Non-pigmented ciliary epithelial cell (primary cell): ENCODE results near the gene ATP6V1F.
"Not testable (repeated sequence)": the region's sequence is repeated elsewhere in the genome, so short reads cannot be mapped to it uniquely, and the experiment has no call there.

ENCODE experiments used
- DNase-seq: peaks from one replicate; pipeline ENCODE4 v3.0.0-alpha.2; 2010; ENCODE audit warnings: low read depth

The ATP6V1F gene

DNA sequence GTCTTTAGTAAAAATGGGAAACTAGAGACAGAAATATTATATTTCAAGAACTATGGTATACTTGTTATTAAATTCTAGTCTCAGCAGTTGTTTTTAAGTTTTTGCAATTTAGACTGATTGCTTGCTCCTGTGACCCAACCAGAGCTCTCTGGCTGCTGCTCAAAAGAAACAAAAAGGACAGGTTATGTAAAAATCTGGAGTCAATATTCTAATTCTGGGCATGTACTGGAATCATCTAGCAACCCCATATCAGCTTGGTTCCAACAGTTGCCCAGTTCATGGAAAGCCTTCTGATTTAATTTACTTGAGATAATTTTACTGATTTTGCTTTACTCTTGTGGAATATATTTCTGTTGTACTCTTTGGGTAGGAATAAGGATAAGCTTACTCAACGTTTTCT is 37.6 kb downstream of the ATP6V1F start:
- no peak for DNase-seq

DNA sequence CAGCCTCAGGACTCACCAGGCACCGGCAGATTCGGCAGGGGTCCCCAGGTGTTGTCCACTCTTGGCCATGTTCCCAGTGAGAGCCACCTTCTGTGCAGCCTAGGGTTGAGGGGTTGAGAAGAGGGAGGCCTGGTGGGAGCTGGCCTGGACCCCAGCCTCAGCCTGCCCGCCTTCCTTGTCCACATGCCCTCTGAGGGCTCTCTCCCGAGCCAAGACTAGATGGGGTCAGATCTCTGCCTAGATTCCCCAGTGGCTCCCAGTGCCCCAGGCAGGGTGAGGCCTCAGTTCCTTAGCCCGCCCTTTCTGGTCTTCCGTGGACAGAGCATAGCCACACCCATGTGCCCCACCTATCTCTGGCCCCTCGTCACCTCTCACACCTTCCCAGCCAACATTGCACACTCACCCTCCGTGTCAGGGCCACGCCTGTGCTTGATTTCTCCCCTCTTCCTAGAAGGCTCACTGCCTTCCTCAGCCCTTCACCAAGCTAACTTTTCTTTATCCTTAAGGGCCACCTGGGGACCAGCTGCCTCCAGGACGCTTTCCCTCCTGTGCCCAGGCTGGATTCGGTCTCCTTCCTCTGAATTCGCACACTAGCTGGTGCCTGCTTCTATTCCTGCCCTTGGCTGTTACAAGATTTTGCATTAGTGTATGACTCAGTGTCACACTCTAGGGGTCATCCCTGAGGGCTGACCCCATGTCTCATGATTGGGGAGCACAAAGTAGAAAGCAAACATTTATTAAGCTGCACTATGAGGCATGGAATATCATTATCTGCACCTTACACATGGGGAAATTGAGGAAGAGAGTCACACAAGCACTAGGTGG is 40.3 kb downstream of the ATP6V1F start:
- DNase-seq = no peak

DNA sequence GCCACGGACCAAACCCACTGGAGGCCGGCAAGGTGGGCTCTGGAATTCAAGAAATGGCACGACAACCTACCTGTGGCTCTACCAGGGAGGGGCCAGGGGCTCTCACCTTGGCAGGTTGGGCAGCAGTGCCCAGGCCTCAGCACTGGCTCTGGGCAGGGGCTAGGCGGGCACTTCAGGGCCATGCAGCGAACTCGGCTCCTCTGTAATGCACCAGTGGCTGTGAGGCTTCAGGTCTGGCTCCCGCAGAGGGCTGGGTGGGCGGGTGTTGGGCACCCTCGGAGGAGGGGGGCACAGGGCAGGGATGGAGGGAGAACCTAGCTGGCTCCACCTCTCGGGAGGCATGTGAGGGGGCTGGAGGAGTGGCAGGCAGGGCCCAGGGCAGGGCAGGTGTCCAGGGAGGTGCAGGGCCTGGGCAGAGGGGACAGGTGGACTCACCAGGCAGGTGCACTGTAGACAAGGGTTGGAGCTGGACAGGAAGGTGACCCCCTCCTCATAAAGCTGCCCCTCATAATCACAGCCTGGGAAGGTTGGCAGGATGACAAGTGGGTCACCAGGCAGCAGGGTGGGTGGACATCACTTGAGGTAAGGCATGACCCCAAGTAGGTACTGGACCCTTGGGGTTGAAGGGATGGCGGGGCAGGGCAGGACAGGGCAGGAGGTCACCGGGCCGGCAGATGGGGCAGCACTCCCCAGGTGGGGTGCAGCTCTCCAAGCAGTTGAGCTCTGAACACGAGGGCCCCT is 41.1 kb downstream of the ATP6V1F start:
- DNase-seq = no peak

GRCh38 chr7:128904381-128905197 is 41.9 kb downstream of the ATP6V1F start:
- peak; percentile 11 for DNase-seq

GRCh38 chr7:128906001-128906765 is 43.5 kb downstream of the ATP6V1F start:
- DNase-seq = no peak

DNA sequence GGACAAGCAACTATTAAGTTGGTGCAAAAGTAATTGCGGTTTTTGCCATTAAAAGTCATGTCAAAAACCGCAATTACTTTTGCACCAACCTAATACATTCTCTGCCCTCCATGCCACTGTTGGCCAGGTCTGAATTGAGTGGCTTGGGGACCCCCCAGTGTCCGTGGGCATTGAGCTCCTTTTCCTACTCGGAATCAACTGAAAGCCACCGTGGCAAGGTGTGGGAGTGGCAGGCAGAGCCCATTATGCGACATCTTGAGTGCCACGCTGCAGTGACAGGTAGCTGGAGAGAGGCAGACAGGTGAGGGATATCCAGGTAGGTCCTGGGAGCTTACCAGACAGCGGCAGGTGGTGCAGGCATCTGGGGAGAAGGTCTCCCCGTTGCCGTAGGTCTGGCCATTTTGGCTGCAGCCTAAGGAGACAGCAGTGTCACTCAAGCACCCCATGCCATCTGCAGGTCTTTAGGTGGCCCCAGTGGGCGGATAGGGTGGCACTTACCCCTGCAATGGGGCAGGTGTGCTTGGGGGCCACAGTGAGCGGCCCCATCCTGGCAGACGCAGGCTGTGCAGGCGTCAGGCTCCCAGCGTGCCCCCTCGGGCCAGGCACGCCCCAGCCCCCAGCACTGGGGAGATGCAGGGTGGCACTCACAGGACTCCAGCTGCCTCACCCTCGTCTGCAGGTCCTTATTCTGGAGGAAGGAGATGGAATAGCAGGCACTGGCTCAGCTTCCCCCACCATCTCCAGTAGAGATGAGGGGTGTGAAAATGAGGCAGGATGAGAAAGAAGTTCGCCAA is 44.3 kb downstream of the ATP6V1F start:
- no peak for DNase-seq

GRCh38 chr7:128908750-128909624 is 46.3 kb downstream of the ATP6V1F start:
- DNase-seq = no peak

GRCh38 chr7:128909625-128910568 is 47.2 kb downstream of the ATP6V1F start:
- DNase-seq = no peak

GRCh38 chr7:128910569-128910945 is 47.9 kb downstream of the ATP6V1F start, which contains the start of gene KCP:
Gene KCP, minus strand, starts transcription at chr7:128910709. Its CDS starts 33 bp downstream, at chr7:128910676.
- no peak for DNase-seq

DNA sequence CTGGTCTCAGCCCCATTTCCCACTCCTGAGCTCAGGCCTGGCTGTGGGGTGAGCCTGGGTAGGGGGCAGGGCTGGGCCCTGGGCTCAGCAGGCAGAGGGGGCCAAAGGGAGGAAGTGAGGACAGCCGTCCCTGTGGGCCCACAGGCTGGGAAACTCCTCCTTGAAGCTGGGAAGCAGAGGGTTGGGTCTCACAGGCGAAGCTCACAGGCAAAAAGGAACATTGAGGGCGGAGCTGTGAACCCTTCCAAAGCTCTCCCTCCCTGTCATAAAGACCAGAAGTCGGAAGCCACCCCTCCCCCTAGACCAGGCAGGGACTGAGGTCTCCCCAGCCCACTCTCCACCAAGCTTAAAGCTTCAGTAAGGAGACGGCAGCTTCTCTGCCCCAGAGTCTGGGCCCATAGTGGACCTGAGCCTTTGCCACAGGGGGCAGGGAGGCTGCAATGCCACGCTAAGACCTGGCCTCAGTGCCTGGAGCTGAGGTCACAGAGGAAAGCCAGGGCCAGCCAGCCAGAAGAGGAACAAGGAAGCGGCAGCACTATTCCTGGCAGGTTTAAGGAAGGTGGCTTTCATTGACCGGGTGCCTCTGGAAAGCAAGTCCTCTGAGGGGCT is 48.9 kb downstream of the ATP6V1F start:
- DNase-seq = no peak

DNA sequence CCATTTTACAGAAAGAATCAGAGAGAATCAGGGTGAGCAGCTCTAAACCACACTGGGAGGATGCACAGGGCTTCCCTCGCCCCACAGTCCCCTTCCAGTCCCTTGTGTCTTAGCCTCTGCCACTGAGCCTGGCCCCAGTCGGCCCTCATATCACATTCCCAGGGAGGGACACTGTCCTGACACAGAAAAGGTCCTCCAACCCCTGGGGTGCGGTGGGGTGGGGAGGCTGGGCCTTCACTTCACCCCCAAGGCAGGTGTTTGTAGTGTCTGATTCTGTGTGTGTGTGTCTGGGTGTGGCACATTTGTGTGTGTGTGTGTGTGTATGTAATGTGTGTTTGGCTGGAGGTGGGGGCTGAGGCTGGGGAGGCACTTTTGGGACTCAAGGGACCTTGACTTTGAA is 49.6 kb downstream of the ATP6V1F start:
- no peak for DNase-seq

- DNase-seq = not testable (repeated sequence)
Measured at GRCh38 chr7:128912709-128913495, 50.2 kb downstream of the ATP6V1F start.

DNA sequence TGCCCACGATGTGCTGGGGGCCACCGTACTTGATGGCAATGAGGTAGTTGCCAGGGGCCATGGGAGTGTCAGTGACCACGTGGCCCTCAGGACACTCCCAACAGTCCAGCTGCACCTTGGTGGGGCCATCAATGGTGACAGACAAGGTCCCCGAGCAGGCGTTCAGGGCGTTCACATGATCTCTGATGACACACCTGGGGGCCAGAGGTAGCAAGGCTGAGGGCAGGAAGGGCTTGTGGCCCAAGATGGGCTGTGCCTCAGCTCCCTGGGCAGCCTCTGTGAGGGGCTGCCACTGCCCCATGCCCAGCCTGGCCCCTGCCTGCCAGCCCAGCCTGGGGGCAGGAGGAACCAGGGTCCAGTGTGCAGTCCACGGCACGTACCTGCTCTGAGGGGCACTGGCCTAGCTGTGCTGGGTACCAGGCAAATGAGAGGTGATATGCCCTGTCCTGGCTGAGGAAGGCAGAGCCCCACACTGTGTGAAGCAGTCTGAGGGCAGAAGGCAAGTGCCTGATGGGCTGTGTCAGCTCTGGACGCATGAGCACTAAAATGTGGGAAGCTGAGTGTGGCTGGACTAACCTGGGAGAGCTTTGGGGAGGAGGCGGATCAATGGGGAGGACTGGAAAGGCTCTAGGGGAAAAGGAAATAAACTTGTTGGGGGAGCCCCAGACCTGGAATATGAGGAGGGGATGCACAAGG is 51.4 kb downstream of the ATP6V1F start:
- no peak for DNase-seq

GRCh38 chr7:128914566-128915151 is 52.0 kb downstream of the ATP6V1F start:
- DNase-seq = no peak

DNA sequence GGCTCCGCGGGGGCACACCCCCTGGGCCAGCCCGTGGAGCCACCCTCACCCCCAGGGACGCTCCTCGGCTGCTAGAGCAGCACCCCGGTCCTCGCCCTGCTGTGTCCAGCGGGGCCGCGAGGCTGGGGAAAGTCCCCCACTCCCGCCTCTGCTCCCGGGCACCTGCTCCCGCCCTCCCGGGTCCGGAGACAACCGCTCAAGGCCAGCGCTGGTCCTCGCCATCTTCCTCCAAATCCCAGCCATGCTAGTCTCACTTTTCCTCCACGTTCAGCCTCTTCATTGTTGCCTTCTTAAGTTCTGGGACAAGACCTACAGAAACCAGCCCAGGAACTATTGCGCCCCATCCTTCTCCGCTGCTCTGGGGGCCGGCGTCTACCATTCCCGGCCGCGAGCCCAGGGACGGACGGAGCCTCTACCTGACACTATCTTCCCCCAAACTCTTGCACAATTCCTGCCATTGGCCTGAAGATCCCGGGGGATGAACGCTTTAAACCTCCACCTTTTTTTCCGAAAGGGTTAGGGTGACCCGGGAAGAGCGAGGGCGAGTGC is 52.7 kb downstream of the ATP6V1F start:
- DNase-seq = no peak
